ENCODE measurements around the gene STRN4.
"Not testable (repeated sequence)": the region's sequence is repeated elsewhere in the genome, so short reads cannot be mapped to it uniquely, and the experiment has no call there.

STRN4 gene

GRCh38 chr19:46762245-46762890 lies 16.1 kb upstream of the STRN4 start:
- no peak for DNase-seq (ENCODE audit: low read depth, low spot score)
- no peak for TF ChIP-seq CTCF (IDR thresholded peaks at IDR 0.05; ENCODE audit: insufficient read depth, low read length, missing control alignments)
- ChIA-PET POLR2A (no interaction called here), CTCF (interaction anchor here (0.9 to 4.6 kb wide), 2 partner anchors 13 to 78 kb away, joined by 3 to 27 read pairs; no protein-coding TSS in a partner anchor)
- H3K4me3 ChIP-seq (ENCODE audit: low read depth, low read length): no peak overlapping the region

GRCh38 chr19:46761418-46761831 lies 15.2 kb upstream of the STRN4 start:
- no peak for DNase-seq (ENCODE audit: low read depth, low spot score)
- no peak for TF ChIP-seq CTCF (IDR thresholded peaks at IDR 0.05; ENCODE audit: insufficient read depth, low read length, missing control alignments)
- ChIA-PET POLR2A (interaction anchor here (0.7 to 1.9 kb wide), 2 partner anchors 79 to 182 kb away, joined by 3 to 4 read pairs; no protein-coding TSS in a partner anchor), CTCF (interaction anchor here (0.9 to 4.6 kb wide), 2 partner anchors 12 to 79 kb away, joined by 3 to 27 read pairs; no protein-coding TSS in a partner anchor)
- no peak overlapping the region for H3K4me3 ChIP-seq (ENCODE audit: low read depth, low read length)

- ChIA-PET POLR2A (interaction anchor here (0.7 to 1.9 kb wide), 4 partner anchors 24 to 182 kb away, joined by 3 to 4 read pairs (median 4); no protein-coding TSS in a partner anchor), CTCF (interaction anchor here (1.3 to 4.6 kb wide), 3 partner anchors 10 to 80 kb away, joined by 3 to 27 read pairs (median 7); no protein-coding TSS in a partner anchor)
- DNase-seq (ENCODE audit: low read depth, low spot score); H3K4me3 ChIP-seq (ENCODE audit: low read depth, low read length): not testable (repeated sequence)
Observed at GRCh38 chr19:46760897-46761296, 14.6 kb upstream of the STRN4 start.

GRCh38 chr19:46760363-46760762 lies 14.1 kb upstream of the STRN4 start:
- TF ChIP-seq CTCF (IDR thresholded peaks at IDR 0.05; ENCODE audit: insufficient read depth, low read length, missing control alignments): no peak
- ChIA-PET CTCF (interaction anchor here (1.3 to 4.6 kb wide), 3 partner anchors 9 to 80 kb away, joined by 3 to 27 read pairs (median 7); no protein-coding TSS in a partner anchor), POLR2A (interaction anchor here (0.7 to 1.9 kb wide), 5 partner anchors 24 to 80 kb away, joined by 3 to 5 read pairs (median 4); partner anchors contain the start of gene SLC1A5)
- DNase-seq (ENCODE audit: low read depth, low spot score): no peak
- no peak overlapping the region for H3K4me3 ChIP-seq (ENCODE audit: low read depth, low read length)

- TF ChIP-seq CTCF (IDR thresholded peaks at IDR 0.05; ENCODE audit: insufficient read depth, low read length, missing control alignments): no peak
- DNase-seq (ENCODE audit: low read depth, low spot score): peak; percentile 97
- no peak overlapping the region for H3K4me3 ChIP-seq (ENCODE audit: low read depth, low read length)
- POLR2A ChIA-PET: interaction anchor here (0.7 to 1.9 kb wide), 5 partner anchors 25 to 81 kb away, joined by 3 to 5 read pairs (median 4); partner anchors contain the start of gene SLC1A5
- CTCF ChIA-PET: interaction anchor here (1.3 to 4.6 kb wide), 3 partner anchors 9 to 81 kb away, joined by 3 to 27 read pairs (median 7); no protein-coding TSS in a partner anchor
Observed at GRCh38 chr19:46759817-46760333, 13.6 kb upstream of the STRN4 start.

GRCh38 chr19:46759206-46759605 lies 13.0 kb upstream of the STRN4 start:
- ChIA-PET POLR2A (interaction anchor here (1.6 kb wide), 1 partner anchor 29 kb away, joined by 5 read pairs; the partner anchor contains the start of gene SLC1A5), CTCF (interaction anchor here (1.1 to 12.3 kb wide), 12 partner anchors 8 to 218 kb away, joined by 3 to 278 read pairs (median 12); no protein-coding TSS in a partner anchor)
- no peak for DNase-seq (ENCODE audit: low read depth, low spot score)
- no peak overlapping the region for H3K4me3 ChIP-seq (ENCODE audit: low read depth, low read length)
- no peak for TF ChIP-seq CTCF (IDR thresholded peaks at IDR 0.05; ENCODE audit: insufficient read depth, low read length, missing control alignments)
